Kasumi-1 (cell line): ENCODE results near the gene ABCA2.

Experiments
- DNase-seq, 2 experiments: peaks; one replicate each; lab custom pipeline; 2025; lab: John Stamatoyannopoulos, UW

The ABCA2 gene

GRCh38 chr9:136980669-136981478, 47.2 kb downstream of the ABCA2 start:
- DNase-seq, result no peak

- DNase-seq, result no peak
These were observed 48.1 kb downstream of the ABCA2 start for GRCh38 chr9:136979769-136980587.

GRCh38 chr9:136978865-136979544, 49.0 kb downstream of the ABCA2 start:
- no peak for DNase-seq

DNA sequence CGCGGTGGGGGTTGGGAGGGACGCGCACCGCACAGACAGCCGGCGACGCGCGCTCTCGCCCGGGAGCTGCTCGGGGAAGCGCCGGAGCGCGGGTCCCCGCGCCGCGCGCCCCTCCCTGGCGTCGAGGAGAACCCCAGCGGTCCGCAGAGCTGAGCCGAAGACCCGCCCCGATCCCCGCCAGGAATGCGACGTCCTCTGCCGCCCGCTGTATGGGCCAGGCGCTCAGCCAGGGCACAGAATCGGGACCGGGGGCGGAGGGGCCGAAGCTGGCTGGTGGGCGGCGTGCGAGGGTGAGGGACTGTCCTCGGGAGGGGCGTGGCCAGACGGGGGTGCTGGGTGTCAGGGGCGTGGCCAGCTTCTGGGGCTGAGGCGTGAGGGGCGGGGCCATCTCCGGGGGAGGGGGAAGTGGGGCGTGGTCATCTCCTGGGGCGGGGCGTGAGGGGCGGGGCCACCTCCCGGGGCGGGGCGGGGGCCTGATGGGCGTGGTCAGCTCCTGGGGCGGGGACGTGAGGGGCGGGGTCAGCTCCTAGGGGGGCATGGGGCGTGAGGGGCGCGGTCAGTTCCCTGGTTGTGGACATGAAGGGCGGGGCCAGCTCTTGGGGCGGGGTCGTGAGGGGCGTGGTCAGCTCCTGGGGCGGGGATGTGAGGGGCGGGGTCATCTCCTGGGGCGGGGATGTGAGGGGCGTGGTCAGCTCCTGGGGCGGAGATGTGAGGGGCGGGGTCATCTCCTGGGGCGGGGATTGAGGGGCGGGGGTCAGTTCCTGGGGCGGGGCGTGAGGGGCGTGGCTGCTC, 49.8 kb downstream of the ABCA2 start:
- no peak for DNase-seq

DNA sequence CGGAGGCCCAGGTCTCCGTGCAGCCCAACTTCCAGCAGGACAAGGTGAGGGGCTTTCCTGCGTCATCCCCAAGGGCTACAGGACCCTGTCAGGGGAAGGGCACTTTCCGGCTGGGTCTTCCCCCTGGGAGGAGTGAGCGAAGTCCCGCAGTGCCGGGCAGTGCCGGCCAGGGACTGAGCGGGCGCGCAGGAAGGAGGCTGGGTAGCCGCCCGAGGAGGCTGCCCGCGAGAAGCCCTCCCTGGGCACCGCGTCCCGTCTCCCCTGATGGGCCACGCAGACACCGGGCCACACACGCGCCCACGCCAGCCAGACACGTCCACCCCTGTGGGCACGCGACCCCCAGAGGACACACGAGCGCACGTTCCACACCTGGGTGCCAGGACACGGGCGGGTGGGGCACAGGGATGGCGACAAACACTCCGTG, 50.4 kb downstream of the ABCA2 start:
- no peak for DNase-seq

GRCh38 chr9:136977223-136977622, 50.8 kb downstream of the ABCA2 start, which contains the start of gene PTGDS:
Gene PTGDS (plus strand): TSS chr9:136977504. CDS start chr9:136977579, 75 bp downstream.
- no peak for DNase-seq

GRCh38 chr9:136975644-136976043, 52.4 kb downstream of the ABCA2 start:
- DNase-seq, result no peak

DNA sequence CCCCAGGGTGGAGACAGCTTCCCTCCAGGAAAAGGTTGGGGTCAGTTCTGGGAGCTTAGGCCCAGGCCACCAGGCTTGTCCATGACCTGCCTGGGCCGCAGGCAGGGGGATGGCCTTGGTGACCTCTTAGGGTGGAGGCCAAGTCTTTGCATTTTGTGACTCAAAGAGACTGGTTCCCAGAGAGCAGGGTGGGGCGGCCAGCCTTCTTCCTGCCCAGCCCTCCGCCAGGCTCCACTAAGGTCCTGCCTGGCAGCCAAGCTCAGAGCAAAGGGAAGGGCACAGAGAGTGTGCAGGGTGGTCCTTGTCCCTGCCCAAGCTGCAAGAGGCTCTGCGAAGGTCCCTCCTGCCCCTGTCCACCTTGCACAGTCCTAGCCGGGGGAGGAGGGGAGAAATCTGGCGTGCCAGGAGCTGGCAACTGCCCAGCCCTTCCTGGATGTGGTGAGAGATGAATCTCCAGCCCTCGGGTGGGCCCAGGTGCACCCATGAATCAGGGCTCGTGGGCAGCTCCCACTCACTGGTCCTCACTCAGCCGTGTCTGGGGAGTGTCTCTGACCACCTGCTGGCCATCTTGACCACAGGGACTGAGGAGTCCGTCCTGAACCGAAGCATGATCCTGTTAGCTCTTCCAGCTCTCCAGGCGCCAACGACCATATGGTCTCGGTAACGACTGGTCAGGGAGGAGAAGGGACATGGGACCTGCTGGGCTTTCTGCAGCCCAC, 53.1 kb downstream of the ABCA2 start:
- DNase-seq, result no peak

DNA sequence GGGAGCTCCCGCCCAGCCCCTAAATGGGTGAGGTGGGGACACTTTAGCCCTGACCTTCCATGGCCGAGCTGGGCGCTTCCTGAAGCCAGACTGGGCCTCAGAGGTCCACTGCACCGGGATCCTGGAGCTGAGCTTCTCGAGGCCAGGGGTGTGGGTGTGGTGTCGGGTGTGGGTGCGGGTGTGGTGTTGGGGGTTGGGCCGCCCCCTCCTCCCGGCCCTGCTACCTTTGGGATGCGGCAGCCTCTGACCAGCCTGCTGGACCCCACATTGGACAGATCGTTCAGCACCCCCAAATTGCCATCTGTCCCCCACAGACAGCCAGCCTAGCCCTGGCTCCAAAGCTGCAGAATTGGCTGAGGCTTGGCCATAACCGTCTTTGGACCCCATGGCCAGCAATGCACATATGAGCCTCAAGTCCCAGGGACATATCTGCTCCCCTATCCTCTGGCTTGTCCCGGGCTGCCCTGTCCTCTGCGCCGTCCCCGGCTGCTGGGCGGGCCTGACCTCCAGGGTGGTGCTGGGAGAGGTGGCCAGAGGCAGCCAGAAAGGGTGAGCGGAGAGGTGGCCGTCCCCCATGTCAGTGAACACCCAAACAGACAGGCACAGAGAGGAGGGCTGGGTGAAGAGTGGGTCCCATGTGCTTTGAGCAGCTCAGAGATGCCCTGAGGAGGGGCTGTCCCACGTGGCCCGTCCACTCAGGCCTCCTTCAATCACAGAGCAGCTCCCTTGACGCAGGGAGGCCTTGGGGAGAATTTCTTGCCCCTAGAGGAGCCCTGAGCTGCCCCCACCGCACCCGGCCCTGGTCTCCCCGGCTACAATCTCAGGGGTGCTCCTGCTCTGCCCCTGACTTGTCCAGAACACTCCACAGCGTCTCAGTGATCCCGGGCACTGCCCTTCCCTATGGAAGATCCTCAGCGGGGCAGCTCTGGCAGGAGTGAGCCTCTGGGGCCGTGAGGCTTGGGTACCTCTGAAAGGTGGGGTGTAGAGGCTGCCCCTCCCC, 54.1 kb downstream of the ABCA2 start:
- DNase-seq, result no peak

- no peak for DNase-seq
These were observed 55.3 kb downstream of the ABCA2 start for GRCh38 chr9:136972743-136973142.

DNA sequence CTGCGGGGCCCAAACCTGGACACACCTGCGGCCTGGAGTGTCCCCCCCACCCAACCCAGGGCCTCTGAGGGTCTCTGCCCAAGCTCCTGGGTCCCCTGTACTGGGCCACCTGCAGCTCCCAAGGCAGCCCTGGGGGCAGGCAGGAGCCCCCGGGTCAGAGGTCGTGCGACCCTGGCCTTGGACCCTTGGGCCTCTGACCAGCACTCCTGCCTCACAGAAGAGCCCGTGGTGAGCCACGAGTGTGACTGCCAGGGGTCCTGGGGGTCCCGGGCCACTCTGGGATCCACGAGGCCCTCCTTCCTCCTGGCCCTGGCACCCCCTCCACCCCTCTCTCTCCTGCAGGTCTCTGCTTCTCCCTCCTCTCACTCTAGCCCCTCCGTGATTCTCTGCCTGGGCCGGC, 55.7 kb downstream of the ABCA2 start:
- DNase-seq, result no peak

GRCh38 chr9:136971746-136972145, 56.3 kb downstream of the ABCA2 start:
- no peak for DNase-seq

GRCh38 chr9:136970361-136970760, 57.7 kb downstream of the ABCA2 start:
- no peak for DNase-seq

DNA sequence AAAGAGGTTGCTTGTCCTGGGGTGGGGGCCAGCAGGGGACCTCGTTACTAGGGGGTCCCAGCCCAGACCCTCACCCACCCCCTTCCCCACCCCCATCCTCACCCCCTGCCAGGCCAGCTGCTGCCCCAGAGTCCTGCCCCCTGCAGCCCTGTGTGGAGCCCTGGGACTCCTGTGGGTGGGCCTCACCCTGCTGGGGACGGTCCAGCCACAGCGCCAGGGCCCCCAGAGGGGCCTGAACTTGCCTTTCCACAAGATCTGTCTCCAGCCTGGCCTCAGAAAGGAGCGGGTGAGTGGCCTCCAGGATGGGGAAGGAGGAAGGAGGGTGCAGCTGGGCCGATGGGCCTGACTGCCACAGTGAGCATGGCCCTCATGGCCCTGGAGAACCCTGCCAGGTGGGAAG, 58.3 kb downstream of the ABCA2 start:
- DNase-seq, result no peak

DNA sequence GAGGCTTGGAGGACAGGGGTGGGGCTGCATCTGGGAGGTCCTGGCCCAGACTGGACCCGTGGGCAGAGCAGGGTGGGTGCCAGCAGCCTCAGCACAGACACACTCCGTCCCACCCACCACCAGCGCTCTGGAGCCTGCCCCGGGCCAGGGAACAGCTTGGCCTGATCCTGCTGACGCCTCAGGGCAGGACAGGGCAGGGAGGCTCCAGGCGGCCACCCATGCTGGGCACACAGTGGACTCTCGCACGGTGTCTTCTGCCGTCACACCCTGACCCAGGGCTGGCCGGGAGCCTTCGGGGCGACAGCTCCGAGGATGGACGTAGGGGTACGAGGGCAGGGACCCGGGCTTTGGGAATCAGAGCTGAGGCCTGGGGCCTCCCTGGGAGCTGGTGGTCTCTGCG, 58.9 kb downstream of the ABCA2 start:
- no peak for DNase-seq

- DNase-seq, result no peak
These were observed 59.5 kb downstream of the ABCA2 start for GRCh38 chr9:136968333-136969127.

DNA sequence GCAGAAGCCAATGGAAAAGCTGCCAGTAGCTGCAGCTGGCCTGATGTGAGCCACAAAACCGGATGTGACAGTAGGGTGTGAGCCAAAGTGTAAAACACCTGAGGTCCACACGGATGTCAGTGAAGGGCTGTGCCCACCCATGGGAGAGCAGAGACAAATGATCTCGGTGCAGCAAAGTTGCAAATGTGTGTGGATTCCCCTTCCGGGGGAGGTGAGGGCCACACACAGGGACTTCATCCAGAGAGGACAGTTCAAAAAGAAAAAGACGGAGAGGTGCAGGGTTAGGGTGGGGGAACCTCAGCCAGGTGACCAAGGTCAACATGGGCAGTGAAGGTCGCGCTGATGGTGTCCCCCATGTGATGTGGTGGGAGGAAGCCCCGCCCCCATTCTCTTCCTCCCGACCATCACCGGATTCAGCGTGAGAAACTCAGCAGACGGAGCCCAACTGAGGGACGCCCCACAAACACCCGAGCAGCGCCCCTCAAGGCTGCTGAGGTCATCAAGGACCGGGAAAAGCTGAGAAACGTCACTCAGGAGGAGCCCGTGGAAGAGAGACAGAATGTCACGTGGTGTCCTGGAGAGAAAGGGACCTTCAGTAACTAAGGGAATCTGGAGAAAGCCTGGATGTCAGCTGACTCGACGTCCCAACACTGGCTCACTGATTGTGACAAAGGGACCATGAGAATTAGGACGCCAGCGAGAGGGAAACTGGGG, 62.1 kb downstream of the ABCA2 start:
- no peak for DNase-seq

GRCh38 chr9:136964833-136965422, 63.1 kb downstream of the ABCA2 start:
- DNase-seq, result no peak
